ENCODE data around the gene CADM4. TPM values are rescaled to one million over a fixed set of nuclear protein-coding genes. Genes with fewer than 3 reads are reported as not detected.

The CADM4 gene
- polyA plus RNA-seq, 1 of the 3 experiments (the other 2 are of a cell fraction): 28.9 TPM

- TF ChIP-seq, protein P1, sequence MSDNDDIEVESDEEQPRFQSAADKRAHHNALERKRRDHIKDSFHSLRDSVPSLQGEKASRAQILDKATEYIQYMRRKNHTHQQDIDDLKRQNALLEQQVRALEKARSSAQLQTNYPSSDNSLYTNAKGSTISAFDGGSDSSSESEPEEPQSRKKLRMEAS (IDR thresholded peaks at IDR 0.05; ENCODE audit: low read depth): no peak
- TF ChIP-seq, protein P2, sequence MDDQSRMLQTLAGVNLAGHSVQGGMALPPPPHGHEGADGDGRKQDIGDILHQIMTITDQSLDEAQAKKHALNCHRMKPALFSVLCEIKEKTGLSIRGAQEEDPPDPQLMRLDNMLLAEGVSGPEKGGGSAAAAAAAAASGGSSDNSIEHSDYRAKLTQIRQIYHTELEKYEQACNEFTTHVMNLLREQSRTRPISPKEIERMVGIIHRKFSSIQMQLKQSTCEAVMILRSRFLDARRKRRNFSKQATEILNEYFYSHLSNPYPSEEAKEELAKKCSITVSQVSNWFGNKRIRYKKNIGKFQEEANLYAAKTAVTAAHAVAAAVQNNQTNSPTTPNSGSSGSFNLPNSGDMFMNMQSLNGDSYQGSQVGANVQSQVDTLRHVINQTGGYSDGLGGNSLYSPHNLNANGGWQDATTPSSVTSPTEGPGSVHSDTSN (IDR thresholded peaks at IDR 0.05): no peak
- no peak for TF ChIP-seq MEF2A (IDR thresholded peaks at IDR 0.05; ENCODE audit: borderline replicate concordance, low read depth)
Measured at GRCh38 chr19:43634506-43634871, 5.2 kb downstream of the CADM4 start (continued).

GRCh38 chr19:43634068-43634467 is 5.6 kb downstream of the CADM4 start:
- DNase-seq: no peak
- no peak overlapping the region for H3K4me3 ChIP-seq (ENCODE audit: low read depth in 2 of 2, low read length in 1 of 2)
- POLR2A ChIA-PET: no interaction called here
- H2AFZ ChIP-seq (ENCODE audit: low read depth): no peak overlapping the region
- H3K9me2 ChIP-seq: no peaks in the 10 kb centered on the region
- no peaks in the 10 kb centered on the region; the same call in 1 of the 2 replicates for H3K27me3 ChIP-seq (ENCODE audit: insufficient read depth)
- H3K9me3 ChIP-seq: no peaks in the 10 kb centered on the region
- 88% methylated on average over 5 of the region's 5 CpGs for WGBS (ENCODE audit: low lambda C conversion rate)
- TF ChIP-seq IRF3 (IDR thresholded peaks at IDR 0.05; ENCODE audit: low read depth, low read length) (no peak), RAD21 (IDR thresholded peaks at IDR 0.05; ENCODE audit: low read length) (no peak), GATA2 (CRISPR knock-in tag; IDR thresholded peaks at IDR 0.05) (no peak), TCF12 (IDR thresholded peaks at IDR 0.05) (no peak), YY1 (IDR thresholded peaks at IDR 0.05; ENCODE audit: low read depth) (no peak), RXRA (IDR thresholded peaks at IDR 0.05; ENCODE audit: borderline replicate concordance, low read depth) (no peak), NFIC (IDR thresholded peaks at IDR 0.05; ENCODE audit: borderline replicate concordance) (no peak), FOXM1 (IDR thresholded peaks at IDR 0.05; ENCODE audit: low read depth) (no peak), POLR2AphosphoS5 (IDR thresholded peaks at IDR 0.05; ENCODE audit: low read depth, low read length) (no peak), SMC3 (IDR thresholded peaks at IDR 0.05; ENCODE audit: low read depth, low read length) (no peak)
- TF ChIP-seq, protein P3, sequence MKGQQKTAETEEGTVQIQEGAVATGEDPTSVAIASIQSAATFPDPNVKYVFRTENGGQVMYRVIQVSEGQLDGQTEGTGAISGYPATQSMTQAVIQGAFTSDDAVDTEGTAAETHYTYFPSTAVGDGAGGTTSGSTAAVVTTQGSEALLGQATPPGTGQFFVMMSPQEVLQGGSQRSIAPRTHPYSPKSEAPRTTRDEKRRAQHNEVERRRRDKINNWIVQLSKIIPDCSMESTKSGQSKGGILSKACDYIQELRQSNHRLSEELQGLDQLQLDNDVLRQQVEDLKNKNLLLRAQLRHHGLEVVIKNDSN (IDR thresholded peaks at IDR 0.05; ENCODE audit: borderline replicate concordance, low read depth): no peak
- TF ChIP-seq, protein P4, sequence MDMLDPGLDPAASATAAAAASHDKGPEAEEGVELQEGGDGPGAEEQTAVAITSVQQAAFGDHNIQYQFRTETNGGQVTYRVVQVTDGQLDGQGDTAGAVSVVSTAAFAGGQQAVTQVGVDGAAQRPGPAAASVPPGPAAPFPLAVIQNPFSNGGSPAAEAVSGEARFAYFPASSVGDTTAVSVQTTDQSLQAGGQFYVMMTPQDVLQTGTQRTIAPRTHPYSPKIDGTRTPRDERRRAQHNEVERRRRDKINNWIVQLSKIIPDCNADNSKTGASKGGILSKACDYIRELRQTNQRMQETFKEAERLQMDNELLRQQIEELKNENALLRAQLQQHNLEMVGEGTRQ (IDR thresholded peaks at IDR 0.05; ENCODE audit: borderline replicate concordance, low read depth, low read length): no peak
- TF ChIP-seq, protein P5, sequence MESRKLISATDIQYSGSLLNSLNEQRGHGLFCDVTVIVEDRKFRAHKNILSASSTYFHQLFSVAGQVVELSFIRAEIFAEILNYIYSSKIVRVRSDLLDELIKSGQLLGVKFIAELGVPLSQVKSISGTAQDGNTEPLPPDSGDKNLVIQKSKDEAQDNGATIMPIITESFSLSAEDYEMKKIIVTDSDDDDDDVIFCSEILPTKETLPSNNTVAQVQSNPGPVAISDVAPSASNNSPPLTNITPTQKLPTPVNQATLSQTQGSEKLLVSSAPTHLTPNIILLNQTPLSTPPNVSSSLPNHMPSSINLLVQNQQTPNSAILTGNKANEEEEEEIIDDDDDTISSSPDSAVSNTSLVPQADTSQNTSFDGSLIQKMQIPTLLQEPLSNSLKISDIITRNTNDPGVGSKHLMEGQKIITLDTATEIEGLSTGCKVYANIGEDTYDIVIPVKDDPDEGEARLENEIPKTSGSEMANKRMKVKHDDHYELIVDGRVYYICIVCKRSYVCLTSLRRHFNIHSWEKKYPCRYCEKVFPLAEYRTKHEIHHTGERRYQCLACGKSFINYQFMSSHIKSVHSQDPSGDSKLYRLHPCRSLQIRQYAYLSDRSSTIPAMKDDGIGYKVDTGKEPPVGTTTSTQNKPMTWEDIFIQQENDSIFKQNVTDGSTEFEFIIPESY (IDR thresholded peaks at IDR 0.05; ENCODE audit: borderline replicate concordance, low read depth): no peak
- TF ChIP-seq, protein P2 (IDR thresholded peaks at IDR 0.05): no peak
- H3K4me2 ChIP-seq: no peak overlapping the region
- CTCF ChIA-PET: no interaction called here
- no peaks in the 10 kb centered on the region for H3K79me2 ChIP-seq (ENCODE audit: insufficient read depth)
- peaks cover 0 to 8% of the 10 kb centered on the region in 2 experiments; a peak in 1 of 4 replicates for H3K4me1 ChIP-seq (ENCODE audit: control insufficient read depth in 1 of 2, insufficient read depth in 2 of 2, low read depth in 1 of 2, low read length in 1 of 2)
- H3K27ac ChIP-seq (ENCODE audit: low read depth in 2 of 2, low read length in 1 of 2): no peak overlapping the region
- H4K20me1 ChIP-seq (ENCODE audit: insufficient read depth): no peaks in the 10 kb centered on the region
- H3K36me3 ChIP-seq (replicated peaks in 1 of 2; ENCODE audit: control insufficient read depth in 1 of 2, insufficient read depth in 2 of 2, low read length in 1 of 2): no peaks in the 10 kb centered on the region
- no peak overlapping the region for H3K9ac ChIP-seq
- peaks cover 4% of the 10 kb centered on the region for H3F3A ChIP-seq (replicated peaks; ENCODE audit: insufficient read depth)
